Cerebellar cortex (tissue), 1 donor: ENCODE results near the gene S100A9.

ENCODE experiments used
- DNase-seq: peaks from one replicate; pipeline ENCODE4 v3.0.0-alpha.2; 2015; ENCODE audit warnings: low spot score

The S100A9 gene

GRCh38 chr1:153361480-153362109 is 3.9 kb downstream of the S100A9 start:
- no peak for DNase-seq

GRCh38 chr1:153362187-153362775 is 4.6 kb downstream of the S100A9 start:
- DNase-seq: no peak

DNA sequence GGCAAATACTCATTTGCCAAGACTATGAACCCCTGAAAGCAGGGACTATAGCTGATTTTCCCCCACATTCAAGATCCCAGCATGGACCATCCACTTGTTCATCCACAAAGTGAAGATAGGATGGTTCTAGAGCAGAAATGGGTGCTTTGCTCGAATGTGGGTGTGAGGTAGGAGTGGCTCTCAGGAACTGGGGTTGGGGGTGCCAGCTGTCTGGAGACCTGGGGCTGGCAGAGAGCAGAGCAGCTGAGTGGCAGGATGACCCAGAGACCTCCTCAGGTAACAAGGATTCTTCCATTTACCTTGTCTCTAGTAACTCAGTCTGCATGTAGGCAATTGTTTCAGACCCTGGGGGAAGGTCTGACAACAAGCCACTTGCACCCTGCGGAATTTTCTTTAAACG is 6.0 kb downstream of the S100A9 start:
- no peak for DNase-seq

DNA sequence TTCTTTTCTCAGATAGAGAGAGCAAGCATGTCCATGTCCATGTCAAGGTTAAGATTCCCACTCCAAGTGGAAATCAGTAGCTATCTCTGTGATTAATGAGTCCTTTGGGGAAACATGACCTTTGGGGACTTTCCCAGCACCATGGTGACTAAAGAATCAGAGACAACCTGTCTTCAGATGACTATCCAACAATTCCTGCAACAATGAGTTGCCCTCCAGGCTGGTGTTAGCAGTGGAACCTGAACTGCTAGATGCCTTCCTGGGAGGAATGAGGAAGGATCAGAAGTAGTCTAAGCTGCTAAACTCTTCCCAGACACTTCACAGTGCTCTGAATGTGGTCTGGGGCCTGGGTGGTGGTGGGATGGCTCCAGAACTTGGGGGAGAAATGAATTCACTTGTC is 6.5 kb downstream of the S100A9 start:
- no peak for DNase-seq

DNA sequence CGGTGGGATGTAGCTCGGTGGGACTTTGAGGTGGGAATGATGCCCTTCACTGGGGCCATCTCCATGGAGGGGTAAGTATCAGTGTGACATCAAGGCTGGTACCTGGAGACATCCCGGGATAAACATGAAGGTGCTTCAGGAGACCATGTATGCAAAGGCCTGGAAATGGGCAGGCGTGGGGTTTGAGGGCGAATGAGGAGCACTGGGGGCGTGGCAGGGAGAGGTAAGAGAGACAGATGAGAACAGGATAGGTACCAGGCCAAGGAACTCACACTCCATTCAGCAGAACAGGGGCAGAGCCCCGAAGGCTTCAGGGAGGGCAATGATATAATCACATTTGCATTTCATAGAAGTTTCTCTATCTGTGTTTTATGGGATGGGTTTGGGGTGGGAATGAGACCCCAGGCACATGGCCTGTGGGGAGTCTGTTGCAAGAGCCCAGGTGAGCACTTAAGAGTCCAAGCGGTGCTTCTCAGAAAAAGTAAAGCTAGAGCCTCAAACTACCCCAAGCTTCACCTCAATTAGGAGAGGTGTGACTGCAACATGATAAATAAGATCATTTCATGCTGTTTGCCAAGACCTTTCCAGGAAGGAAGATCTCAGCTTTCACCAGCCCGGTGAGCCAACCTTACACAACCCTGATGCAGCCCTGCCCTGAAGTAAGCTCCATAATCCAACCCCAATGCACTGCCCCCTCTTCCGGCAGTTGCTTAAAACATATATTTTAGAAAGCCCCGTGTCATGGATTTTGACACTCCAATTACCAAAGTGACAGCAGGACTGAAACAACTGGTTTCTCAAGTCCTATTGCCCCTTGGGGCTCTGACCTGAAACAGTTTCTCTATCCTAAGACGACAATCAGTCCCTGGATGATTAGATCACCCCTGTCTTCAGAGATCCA is 7.4 kb downstream of the S100A9 start:
- no peak for DNase-seq

GRCh38 chr1:153365696-153366095 is 8.0 kb downstream of the S100A9 start:
- no peak for DNase-seq

DNA sequence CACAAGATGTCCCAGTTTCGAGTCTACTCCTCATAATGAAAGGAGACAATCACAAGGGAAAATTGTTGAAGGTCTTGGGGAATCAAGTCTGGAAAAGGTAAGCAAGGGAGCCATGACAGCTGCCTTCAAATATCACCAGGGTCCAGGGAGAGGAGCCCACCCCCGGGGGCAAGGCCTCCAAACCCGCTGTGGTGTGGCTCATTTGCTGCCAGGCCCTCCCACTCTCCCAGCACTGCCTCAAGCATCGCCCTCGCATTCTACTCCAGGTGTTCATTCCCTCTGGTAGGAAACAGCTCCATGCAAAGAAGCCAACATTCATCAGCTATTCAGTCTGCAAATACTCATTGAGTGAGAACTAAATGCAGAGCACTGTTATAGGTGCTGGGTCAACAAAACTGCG is 8.6 kb downstream of the S100A9 start:
- DNase-seq: no peak

DNA sequence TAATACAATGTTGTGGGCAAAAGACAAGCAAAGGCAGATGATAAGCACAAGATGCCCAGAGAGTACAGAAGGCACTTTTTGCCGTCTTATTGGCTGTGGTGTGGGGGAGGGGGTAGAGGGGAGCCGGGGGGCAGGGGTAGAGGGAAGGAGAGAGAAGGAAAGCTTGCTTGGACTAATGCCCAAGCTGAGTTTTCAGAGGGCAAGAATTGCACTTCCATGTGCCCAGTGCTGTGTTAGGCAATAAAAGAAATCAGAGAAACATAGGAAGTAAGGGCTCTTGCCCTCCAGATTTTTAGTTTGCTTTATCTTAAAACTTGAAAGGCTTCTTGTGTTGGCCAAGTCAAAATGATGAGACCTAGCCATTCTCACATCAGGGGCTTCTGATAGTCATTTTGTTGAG is 9.4 kb downstream of the S100A9 start:
- DNase-seq: no peak

GRCh38 chr1:153368495-153368894 is 10.8 kb downstream of the S100A9 start:
- no peak for DNase-seq

- DNase-seq: no peak
Observed at GRCh38 chr1:153370146-153370545, 12.5 kb downstream of the S100A9 start.

DNA sequence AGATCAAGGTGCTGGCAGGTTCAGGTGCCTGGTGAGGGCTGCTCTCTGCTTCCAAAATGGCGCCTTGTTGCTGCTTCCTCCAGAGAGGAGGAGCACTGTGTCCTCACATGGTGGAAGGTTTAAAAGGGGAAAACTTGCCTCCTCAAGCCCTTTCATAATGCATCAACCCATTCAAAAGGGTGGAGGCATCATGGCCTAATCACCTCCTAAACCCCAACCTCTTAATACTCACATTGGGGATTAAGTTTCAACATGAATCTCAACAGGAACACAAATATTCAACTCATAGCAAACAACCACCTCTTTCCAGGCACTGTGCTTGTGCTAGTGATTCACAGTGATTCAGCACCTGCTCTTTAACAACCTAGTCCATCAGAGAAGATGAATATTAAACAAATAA is 13.6 kb downstream of the S100A9 start:
- no peak for DNase-seq

- DNase-seq: no peak
Observed at GRCh38 chr1:153372571-153372970, 14.9 kb downstream of the S100A9 start.

- DNase-seq: no peak
Observed at GRCh38 chr1:153374071-153374470, 16.4 kb downstream of the S100A9 start.

DNA sequence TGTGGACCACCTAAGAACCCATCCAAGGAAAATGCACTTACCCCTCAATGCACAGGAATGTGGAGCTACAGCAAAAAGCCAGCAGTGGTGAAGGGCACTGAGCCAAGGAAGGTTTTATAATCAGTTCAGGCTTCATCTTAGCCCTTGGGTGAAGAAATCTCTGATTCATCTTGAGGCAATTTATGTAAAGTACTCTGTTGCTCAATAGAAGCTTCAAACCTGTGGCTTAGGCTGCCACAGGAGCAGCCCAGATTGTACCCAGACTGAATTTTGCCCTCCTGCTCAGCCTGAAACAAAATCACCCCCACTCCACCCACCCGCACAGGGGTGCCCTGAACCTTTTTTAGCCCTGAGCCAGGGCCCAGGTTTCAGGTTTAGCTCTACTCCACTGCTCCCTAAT is 17.9 kb downstream of the S100A9 start, which contains the start of gene S100A12:
S100A12 (minus strand) TSS at position 111 of the 400 bp plus-strand sequence. CDS start 1,029 bp downstream, outside the sequence.
- DNase-seq: no peak

- no peak for DNase-seq
Observed at GRCh38 chr1:153379591-153379990, 21.9 kb downstream of the S100A9 start.

DNA sequence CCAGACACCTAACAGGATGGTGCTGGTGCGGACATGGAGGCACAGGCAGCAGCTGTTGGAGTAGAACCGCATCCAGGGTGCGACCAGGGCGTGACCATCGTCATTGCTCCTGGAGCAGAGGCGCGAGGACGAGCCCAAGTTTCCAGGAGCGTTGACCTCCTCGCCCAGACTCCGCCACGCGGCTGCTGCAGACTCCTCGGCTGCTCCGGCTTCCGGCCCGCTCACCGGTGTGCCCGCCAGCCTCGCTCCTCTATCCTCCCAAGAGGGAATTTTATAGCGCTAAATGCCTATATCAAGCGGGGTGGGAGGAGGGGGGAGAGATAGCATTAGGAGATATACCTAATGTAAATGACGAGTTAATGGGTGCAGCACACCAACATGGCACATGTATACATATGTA is 23.1 kb downstream of the S100A9 start:
- no peak for DNase-seq

GRCh38 chr1:153384958-153385580 is 27.4 kb downstream of the S100A9 start:
- DNase-seq: no peak

DNA sequence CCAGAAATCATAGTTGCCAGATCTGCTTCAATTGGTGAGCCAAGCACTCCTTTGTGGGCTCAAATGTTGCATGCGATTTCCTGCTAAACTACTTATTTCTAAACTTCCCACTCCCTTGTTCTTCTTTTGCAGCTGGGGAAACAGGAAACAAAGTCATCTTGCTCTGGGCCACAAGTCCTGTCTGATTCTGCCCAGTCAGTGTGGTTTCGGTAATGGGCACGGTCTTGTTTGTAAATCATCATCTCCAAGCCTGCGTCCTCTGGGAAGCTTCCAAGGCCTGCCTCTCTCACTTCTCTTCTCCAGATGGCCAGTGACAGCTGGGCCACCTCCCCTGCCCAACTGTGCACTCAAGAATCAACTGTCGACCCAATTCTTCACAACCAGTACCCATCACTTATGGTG is 28.8 kb downstream of the S100A9 start:
- DNase-seq: peak; percentile 4

DNA sequence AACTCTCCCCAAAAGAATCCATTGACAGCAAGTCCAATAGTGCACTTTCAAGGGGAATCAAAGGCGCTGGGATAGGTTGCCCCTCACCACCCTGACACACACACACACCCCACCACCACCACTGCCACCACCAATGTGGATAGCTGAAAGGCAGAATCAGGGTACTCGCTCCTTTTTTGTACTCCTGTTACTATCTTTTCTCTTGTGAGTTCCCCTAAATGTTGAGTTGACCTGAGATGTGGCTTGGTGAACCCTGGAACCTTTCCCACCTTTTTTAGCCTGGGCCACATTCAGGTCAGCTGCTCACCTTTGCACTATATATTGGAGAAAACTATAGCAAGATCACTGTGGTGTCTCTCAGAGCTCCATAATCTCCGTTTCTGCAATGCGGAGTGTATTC is 29.3 kb downstream of the S100A9 start:
- no peak for DNase-seq

- DNase-seq: no peak
Observed at GRCh38 chr1:153387785-153388184, 30.1 kb downstream of the S100A9 start.

GRCh38 chr1:153389401-153389800 is 31.7 kb downstream of the S100A9 start:
- DNase-seq: no peak
